ENCODE data around the gene MOB3A.

- TF ChIP-seq TAF1 (conservative IDR thresholded peaks at IDR 0.05), result no peak
- TF ChIP-seq YY1 (IDR thresholded peaks at IDR 0.05), result no peak
- TF ChIP-seq CTCF (IDR thresholded peaks at IDR 0.05; ENCODE audit: low read depth, low read length, missing input control), result no peak
- TF ChIP-seq SP1 (IDR thresholded peaks at IDR 0.05), result no peak
- no peak for TF ChIP-seq MAX (IDR thresholded peaks at IDR 0.05)
Observed at GRCh38 chr19:2080336-2080988, 15.7 kb downstream of the MOB3A start.
